D721Med (cell line): ENCODE measurements around the gene DIP2A.

Experiments used
- DNase-seq: peaks from one replicate; pipeline ENCODE4 v3.0.0; 2011; ENCODE audit warnings: low spot score; ENCODE audit not compliant: insufficient read length
- FAIRE-seq: peaks from 2 replicates; lab custom pipeline; 2011; peaks lifted over from hg19 to GRCh38; lab: Jason Lieb, UNC
- CTCF ChIP-seq: IDR thresholded peaks from 2 replicates; pipeline ENCODE4 v1.5.1; 2012; ENCODE audit warnings: mild to moderate bottlenecking, control low read depth; ENCODE audit not compliant: insufficient read depth; ENCODE audit errors: missing control alignments

The DIP2A gene

GRCh38 chr21:46598581-46599572 is 140.2 kb downstream of the DIP2A start:
- no peak for TF ChIP-seq CTCF
- FAIRE-seq (no peak), DNase-seq (no peak)

DNA sequence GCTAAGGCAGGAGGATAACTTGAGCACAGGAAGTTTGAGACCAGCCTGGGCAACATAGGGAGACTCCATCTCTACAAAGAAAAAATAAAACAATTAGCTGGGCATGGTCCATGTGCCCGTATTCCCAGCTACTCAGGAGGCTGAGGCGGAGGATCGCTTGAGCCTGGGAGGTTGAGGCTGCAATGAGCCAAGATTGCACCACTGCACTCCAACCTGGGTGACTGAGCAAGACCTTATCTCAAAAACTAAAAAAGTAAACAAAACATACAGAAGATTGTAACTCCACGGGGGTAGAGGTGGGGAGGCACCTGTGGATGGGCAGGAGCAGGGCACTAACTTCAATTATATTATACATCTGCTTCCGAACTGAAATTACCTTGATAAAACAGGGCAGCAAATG is 141.6 kb downstream of the DIP2A start:
- TF ChIP-seq CTCF, result no peak
- FAIRE-seq (no peak), DNase-seq (no peak)

GRCh38 chr21:46600978-46601377 is 142.3 kb downstream of the DIP2A start:
- FAIRE-seq, result no peak
- no peak for TF ChIP-seq CTCF
- no peak for DNase-seq

DNA sequence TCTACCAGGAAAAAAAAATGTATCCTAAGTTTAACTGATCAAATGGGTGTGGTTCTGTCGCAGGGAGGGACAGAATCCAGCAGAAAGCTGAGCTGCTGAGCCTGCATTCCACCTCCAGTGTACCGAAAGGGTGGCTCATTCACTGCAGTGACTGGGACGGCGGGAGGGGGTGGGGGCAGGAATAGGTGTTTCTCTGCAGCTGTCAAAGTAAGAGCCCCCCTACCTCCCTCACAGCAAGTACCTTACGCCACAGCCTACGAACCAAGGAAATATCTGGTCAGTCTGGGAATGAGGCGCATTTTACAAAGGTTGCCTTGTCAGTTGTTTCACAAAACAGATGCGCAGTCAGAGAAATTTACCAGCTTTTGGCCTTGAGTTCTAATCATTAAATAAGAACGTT is 144.5 kb downstream of the DIP2A start:
- no peak for DNase-seq
- TF ChIP-seq CTCF, result no peak
- no peak for FAIRE-seq

- TF ChIP-seq CTCF, result no peak
- no peak for DNase-seq
- FAIRE-seq, result no peak
These were observed 145.8 kb downstream of the DIP2A start for GRCh38 chr21:46604329-46604974.

DNA sequence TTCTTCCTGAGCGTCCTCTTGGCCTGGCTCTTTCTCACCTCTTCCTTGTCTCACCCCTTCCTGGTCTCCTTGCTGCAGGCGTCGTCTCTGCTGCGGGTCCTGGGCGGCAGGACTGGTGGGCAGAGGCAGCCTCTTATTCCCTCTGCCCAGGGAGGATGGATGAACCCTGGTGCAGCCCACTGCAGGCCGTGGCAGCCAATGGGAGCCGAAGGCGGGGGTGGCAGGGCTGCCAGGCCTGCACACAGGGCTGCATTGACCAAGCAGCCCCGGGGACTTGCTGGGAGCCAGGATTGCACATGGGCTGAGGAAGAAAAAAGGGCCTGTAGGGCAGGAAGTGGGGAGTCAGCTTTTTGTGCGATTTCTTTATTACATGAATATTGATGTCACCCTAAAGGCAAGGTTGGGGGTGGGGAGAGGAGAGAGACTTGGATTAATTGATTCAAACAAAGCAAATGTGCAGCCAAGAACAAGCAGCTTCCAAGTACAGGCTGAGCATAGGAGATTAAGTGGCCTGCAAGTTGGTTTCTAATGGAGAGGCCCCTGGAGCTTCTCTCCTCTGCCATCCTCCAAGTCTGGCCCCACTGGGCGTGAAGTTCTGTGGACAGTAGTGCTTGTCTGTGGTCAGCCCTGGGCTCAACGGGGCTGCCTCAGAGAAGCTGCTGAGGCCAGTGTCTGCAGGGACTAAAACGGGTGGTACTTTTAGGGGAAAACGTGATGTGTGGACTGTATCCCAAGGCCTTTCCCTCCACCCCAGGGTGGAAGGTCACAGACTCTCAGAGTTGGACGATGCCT is 146.5 kb downstream of the DIP2A start, which contains the start of gene S100B:
Gene S100B (minus strand): TSS at position 108 of the 792 bp plus-strand sequence. CDS start 2,667 bp downstream, outside the sequence.
- no peak for TF ChIP-seq CTCF
- DNase-seq, result no peak
- FAIRE-seq, result no peak
